ENCODE measurements around the gene VAV1. TPM values are rescaled to one million over a fixed set of nuclear protein-coding genes. Genes with fewer than 3 reads are reported as not detected.

The VAV1 gene
- total and polyA plus RNA-seq, 2 of the 13 experiments (the other 11 are each of a cell fraction or from before 2014, with no cell fraction given): not detected

GRCh38 chr19:6723108-6723618, 49.3 kb upstream of the VAV1 start (continued):
- TF ChIP-seq ZNF609 (CRISPR knock-in tag; IDR thresholded peaks at IDR 0.05; ENCODE audit: borderline replicate concordance): peak; percentile 64; the same call in 1 of the 2 replicates
- TF ChIP-seq ZNF746 (CRISPR knock-in tag; IDR thresholded peaks at IDR 0.05): peak; percentile 85; the same call in 1 of the 2 replicates
- TF ChIP-seq ZNF503 (CRISPR knock-in tag; IDR thresholded peaks at IDR 0.05): peak; percentile 66
- peak; percentile 66; the same call in 1 of the 2 replicates for TF ChIP-seq DMAP1 (CRISPR knock-in tag; IDR thresholded peaks at IDR 0.05)
- peak; percentile 81 for TF ChIP-seq ZKSCAN8 (CRISPR knock-in tag; IDR thresholded peaks at IDR 0.05; ENCODE audit: borderline replicate concordance)
- no peak for TF ChIP-seq ZNF362 (CRISPR knock-in tag; IDR thresholded peaks at IDR 0.05; ENCODE audit: borderline replicate concordance)
- TF ChIP-seq NFATC3 (CRISPR knock-in tag; IDR thresholded peaks at IDR 0.05): no peak
- TF ChIP-seq MXD3 (CRISPR knock-in tag; IDR thresholded peaks at IDR 0.05): no peak
- peak; percentile 74; the same call in 1 of the 2 replicates for TF ChIP-seq FOXK1 (CRISPR knock-in tag; IDR thresholded peaks at IDR 0.05; ENCODE audit: borderline replicate concordance, low read depth)
- peak; percentile 85 for TF ChIP-seq SIX4 (CRISPR knock-in tag; IDR thresholded peaks at IDR 0.05)
- peak; percentile 38 to 89; a peak in 3 of 4 replicates for TF ChIP-seq EP300 (IDR thresholded peaks at IDR 0.05; ENCODE audit: low read depth in 2 of 2, low read length in 2 of 2)
- peak; percentile 90 for TF ChIP-seq EP300 (CRISPR knock-in tag; IDR thresholded peaks at IDR 0.05; ENCODE audit: borderline replicate concordance)
- no peak for TF ChIP-seq SYNCRIP (IDR thresholded peaks at IDR 0.05; ENCODE audit: insufficient read depth, low read depth, low read length)
- peak; percentile 73; the same call in 1 of the 2 replicates for TF ChIP-seq IKZF5 (CRISPR knock-in tag; IDR thresholded peaks at IDR 0.05)
- TF ChIP-seq ARID4A (CRISPR knock-in tag; IDR thresholded peaks at IDR 0.05; ENCODE audit: borderline replicate concordance): peak; percentile 63; the same call in 1 of the 2 replicates
